Cardiac muscle cell (in vitro differentiated cells and primary cell): ENCODE results near the gene C20orf202. TPM values are rescaled to one million over a fixed set of nuclear protein-coding genes. Genes with fewer than 3 reads are reported as not detected.

ENCODE experiments used
- DNase-seq, 2 donors: peaks; one replicate each; pipeline versions ENCODE4 v3.0.0 to v3.0.0-alpha.2; 2010 to 2017; ENCODE audit warnings: low read depth in 1 of 2, low spot score in 1 of 2
- H3K27ac ChIP-seq: fragments of 200-600 bp; sonication (generic); 2 replicates; pipeline ENCODE4 v1.5.1; 2016
- H3K27me3 ChIP-seq: fragments of 200-600 bp; sonication (generic); 2 replicates; pipeline ENCODE4 v1.6.0; 2016; ENCODE audit warnings: control low read depth
- H3K36me3 ChIP-seq: fragments of 200-600 bp; sonication (generic); 2 replicates; pipeline ENCODE4 v1.5.1; 2016; ENCODE audit warnings: control low read depth
- H3K4me1 ChIP-seq: fragments of 200-600 bp; sonication (generic); 2 replicates; pipeline ENCODE4 v1.8.1; 2017; ENCODE audit warnings: low read depth, mild to moderate bottlenecking, mixed run types
- H3K4me3 ChIP-seq: fragments of 200-600 bp; sonication (generic); 2 replicates; pipeline ENCODE4 v1.5.1; 2016; ENCODE audit warnings: mild to moderate bottlenecking
- H3K9me3 ChIP-seq: fragments of 200-600 bp; sonication (generic); 2 replicates; pipeline ENCODE4 v1.5.1; 2017; ENCODE audit warnings: low read depth, mild to moderate bottlenecking, control low read depth
- polyA plus RNA-seq: library from polyadenylated mRNA; unstranded; fragments of >200 nt; fragmentation: Nextera tagmentation; extraction: Ambion mirVana; gene quantifications from 2 replicates; pipeline ENCODE4 v1.2.1, GENCODE V29; 2016
- total RNA-seq: library from RNA; depleted of rRNA; stranded (reverse); fragments of >200 nt; gene quantifications from 2 replicates; pipeline ENCODE4 v1.2.3, GENCODE V29; 2016
- TF ChIP-seq, protein P1 (sequence below): IDR thresholded peaks from 2 replicates; pipeline ENCODE4 v1.5.1; 2012; ENCODE audit warnings: low read depth, mild to moderate bottlenecking, low read length

Gene C20orf202
- total and polyA plus RNA-seq, 2 experiments from 2014 or later: 0.27 to 0.83 TPM

DNA sequence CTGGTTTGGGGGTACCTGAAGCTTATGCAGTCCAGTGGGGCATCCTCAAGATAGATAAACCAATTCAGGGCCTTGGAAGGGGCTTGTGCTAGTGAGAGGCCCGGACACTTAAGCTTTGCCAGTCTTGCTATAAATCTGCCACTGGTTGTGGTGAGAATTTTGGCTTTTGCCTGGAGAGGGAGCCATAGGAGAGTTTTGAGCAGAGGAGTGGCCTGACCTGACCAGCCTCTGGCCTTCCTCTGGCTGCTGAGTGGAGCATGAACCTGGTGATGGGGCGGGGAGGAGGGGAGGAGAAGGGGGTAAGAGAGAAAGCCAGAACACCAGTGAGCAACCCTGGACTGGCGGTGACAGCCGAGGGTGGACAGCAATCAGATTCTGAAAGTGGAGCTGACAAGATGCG, 25.6 kb upstream of the C20orf202 start:
- no peak overlapping the region for H3K4me3 ChIP-seq
- TF ChIP-seq, protein P1, sequence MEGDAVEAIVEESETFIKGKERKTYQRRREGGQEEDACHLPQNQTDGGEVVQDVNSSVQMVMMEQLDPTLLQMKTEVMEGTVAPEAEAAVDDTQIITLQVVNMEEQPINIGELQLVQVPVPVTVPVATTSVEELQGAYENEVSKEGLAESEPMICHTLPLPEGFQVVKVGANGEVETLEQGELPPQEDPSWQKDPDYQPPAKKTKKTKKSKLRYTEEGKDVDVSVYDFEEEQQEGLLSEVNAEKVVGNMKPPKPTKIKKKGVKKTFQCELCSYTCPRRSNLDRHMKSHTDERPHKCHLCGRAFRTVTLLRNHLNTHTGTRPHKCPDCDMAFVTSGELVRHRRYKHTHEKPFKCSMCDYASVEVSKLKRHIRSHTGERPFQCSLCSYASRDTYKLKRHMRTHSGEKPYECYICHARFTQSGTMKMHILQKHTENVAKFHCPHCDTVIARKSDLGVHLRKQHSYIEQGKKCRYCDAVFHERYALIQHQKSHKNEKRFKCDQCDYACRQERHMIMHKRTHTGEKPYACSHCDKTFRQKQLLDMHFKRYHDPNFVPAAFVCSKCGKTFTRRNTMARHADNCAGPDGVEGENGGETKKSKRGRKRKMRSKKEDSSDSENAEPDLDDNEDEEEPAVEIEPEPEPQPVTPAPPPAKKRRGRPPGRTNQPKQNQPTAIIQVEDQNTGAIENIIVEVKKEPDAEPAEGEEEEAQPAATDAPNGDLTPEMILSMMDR: no peak
- H3K9me3 ChIP-seq: no peaks in the 10 kb centered on the region
- H3K4me1 ChIP-seq: no peaks in the 10 kb centered on the region
- no peaks in the 10 kb centered on the region for H3K27me3 ChIP-seq
- no peaks in the 10 kb centered on the region for H3K36me3 ChIP-seq
- peak; percentile 19 to 22 for DNase-seq
- no peak overlapping the region for H3K27ac ChIP-seq

DNA sequence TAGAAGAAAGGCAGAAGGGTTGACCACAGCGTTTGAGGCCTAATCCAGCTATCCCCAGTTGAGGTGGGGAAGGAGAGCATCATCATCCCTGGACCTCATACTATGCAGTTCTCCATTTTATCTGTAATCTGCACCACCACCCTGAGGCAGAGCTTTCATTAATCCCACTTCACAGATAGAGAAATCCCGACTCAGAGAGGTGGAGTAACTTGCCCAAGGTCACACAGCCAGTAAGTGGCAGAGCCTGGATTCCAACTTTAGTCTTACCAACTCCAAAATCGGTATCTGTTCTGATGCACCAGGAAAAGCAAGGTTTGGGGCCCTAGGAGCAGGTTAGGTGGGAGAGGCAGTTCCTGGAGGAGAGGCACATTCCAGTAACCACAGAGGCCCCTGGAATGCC, 25.2 kb upstream of the C20orf202 start:
- DNase-seq: no peak
- no peaks in the 10 kb centered on the region for H3K27me3 ChIP-seq
- H3K27ac ChIP-seq: no peak overlapping the region
- H3K36me3 ChIP-seq: no peaks in the 10 kb centered on the region
- no peak overlapping the region for H3K4me3 ChIP-seq
- H3K9me3 ChIP-seq: no peaks in the 10 kb centered on the region
- TF ChIP-seq, protein P1: no peak
- no peaks in the 10 kb centered on the region for H3K4me1 ChIP-seq

DNA sequence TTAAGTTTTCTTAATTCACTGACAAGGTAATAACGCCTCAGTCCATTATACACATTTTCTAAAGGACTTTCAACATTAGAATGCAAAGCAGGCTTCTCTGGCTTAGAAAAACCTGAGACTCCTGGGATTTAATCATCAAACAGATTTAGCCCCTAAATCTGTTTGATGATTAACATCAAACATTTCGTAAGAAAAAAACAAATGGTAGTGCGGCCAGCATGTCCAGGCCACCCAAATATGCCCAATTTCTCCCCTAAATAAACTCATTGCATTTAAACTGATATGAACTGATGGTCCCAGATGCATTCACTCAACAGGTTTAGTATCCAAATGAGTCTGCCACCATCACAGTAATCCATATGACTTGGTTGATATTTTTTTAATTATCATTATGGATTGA, 24.6 kb upstream of the C20orf202 start:
- H3K27ac ChIP-seq: no peak overlapping the region
- peaks cover 4% of the 10 kb centered on the region for H3K27me3 ChIP-seq
- no peaks in the 10 kb centered on the region for H3K36me3 ChIP-seq
- TF ChIP-seq, protein P1: no peak
- DNase-seq: no peak
- no peaks in the 10 kb centered on the region for H3K9me3 ChIP-seq
- H3K4me1 ChIP-seq: no peaks in the 10 kb centered on the region
- no peak overlapping the region for H3K4me3 ChIP-seq

DNA sequence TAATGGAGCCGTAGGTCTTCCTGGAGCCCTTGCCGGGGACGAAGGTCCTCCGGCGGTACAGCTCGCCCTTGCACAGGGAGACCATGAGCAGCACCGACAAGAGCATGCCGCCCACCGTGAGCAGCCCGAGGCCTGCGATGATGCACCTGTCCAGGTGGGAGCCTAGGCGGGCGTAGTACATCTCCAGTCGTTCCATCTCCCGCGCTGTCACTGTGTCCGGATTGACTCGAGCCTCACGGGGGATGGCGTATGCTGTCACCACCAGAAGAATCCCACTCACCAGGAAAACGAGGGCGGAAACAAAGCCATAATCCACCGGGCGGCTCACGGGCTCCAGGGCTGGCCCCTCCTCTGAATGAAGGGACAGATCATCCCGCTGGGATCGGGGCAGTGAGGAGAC, 22.3 kb upstream of the C20orf202 start:
- Histone ChIP-seq H3K36me3 (no peaks in the 10 kb centered on the region), H3K27ac (no peak overlapping the region), H3K27me3 (peaks cover 17% of the 10 kb centered on the region), H3K4me1 (no peaks in the 10 kb centered on the region), H3K9me3 (no peaks in the 10 kb centered on the region), H3K4me3 (no peak overlapping the region)
- TF ChIP-seq, protein P1: no peak
- no peak for DNase-seq

DNA sequence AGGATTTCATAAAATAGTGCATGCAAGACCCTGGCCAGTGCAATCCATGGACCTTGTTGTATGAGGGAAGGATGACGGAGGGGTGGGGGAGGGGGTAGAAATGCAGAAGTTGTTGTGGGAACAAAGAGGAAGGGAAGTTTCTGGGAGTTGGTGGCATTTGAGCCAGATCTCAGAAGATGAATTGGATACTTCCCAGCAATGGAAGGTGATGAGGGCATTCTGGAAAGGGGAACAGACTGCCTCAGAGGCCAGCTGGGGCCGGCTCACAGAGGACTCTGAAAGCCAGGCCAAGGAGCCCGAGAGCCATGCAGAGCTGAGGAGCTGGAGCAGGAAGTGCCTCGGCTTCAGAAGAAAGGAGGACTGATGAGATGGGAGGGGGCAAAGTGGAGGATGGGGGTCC, 21.1 kb upstream of the C20orf202 start:
- TF ChIP-seq, protein P1: no peak
- H3K4me1 ChIP-seq: no peaks in the 10 kb centered on the region
- no peak for DNase-seq
- peaks cover 17% of the 10 kb centered on the region for H3K27me3 ChIP-seq
- H3K36me3 ChIP-seq: no peaks in the 10 kb centered on the region
- no peaks in the 10 kb centered on the region for H3K9me3 ChIP-seq
- no peak overlapping the region for H3K27ac ChIP-seq
- H3K4me3 ChIP-seq: no peak overlapping the region

DNA sequence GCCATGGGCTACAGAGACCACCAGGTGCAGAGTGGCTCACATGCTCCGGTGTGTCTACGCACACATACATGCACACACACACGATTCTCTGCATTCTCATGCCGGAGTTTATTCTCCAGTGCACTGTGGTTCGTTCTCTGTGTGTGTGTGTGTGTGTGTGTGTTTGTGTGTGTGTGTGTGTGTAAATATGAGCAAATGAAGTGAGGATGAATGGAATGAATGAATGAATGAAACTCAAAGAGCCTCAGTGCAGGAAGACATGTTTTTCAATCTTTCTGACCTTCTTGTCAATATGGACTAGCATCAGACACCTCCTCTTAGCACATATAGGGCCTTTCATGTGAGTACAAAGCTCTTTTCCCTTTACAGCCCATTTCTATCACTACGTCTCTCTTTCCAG, 20.1 kb upstream of the C20orf202 start:
- Histone ChIP-seq H3K36me3 (no peaks in the 10 kb centered on the region), H3K4me3 (no peak overlapping the region), H3K9me3 (no peaks in the 10 kb centered on the region), H3K27me3 (peaks cover 17% of the 10 kb centered on the region), H3K27ac (no peak overlapping the region), H3K4me1 (peaks cover 8% of the 10 kb centered on the region)
- TF ChIP-seq, protein P1: no peak
- no peak for DNase-seq
